Measurements from ENCODE around the gene DUS3L.
"Not testable (repeated sequence)": the region's sequence is repeated elsewhere in the genome, so short reads cannot be mapped to it uniquely, and the experiment has no call there.

The DUS3L gene

DNA sequence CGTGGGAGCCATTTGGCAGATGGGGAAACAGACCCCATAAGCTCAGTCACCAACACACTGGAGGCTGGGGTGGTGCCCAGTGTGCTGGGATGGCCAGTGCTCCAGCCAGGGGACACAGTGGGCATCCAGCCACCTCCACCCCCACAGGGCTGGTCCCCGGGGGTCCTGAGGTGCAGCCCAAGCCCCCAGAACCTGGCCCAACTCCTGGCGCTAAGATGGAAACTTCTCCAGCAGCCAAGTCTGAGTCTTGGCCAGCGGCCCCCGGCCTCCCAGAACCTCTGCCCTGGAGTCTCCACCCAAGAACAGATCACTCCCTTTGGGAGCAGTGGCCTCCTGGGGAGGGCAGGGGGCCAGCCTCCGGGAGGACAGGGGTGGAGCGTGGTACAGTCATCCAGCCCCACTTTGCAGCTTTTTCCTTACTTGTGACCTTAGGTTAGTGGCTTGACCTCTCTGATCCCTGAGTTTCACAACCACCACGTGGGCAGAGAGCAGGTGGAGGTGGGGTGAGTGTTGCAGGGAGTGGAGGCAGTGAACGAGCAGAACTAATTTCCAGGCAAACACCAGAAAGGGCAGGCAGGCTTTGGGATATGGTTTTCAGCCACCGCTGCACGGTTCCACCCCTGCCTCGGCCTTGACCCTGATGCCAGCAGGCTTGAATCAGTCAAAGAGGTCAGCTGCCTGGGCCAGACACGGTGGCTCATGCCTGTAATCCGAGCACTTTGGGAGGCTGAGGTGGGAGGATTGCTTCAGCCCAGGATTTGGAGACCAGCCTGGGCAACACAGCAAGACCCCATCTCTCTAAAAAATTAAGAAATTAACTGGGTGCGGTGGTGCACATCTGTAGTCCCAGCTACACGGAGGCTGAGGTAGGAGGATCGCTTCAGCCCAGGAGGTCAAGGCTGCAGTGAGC is 9.7 kb upstream of the DUS3L start:
- no peak for DNase-seq (ENCODE audit: low read depth in 2 of 2, low spot score in 1 of 2)

DNA sequence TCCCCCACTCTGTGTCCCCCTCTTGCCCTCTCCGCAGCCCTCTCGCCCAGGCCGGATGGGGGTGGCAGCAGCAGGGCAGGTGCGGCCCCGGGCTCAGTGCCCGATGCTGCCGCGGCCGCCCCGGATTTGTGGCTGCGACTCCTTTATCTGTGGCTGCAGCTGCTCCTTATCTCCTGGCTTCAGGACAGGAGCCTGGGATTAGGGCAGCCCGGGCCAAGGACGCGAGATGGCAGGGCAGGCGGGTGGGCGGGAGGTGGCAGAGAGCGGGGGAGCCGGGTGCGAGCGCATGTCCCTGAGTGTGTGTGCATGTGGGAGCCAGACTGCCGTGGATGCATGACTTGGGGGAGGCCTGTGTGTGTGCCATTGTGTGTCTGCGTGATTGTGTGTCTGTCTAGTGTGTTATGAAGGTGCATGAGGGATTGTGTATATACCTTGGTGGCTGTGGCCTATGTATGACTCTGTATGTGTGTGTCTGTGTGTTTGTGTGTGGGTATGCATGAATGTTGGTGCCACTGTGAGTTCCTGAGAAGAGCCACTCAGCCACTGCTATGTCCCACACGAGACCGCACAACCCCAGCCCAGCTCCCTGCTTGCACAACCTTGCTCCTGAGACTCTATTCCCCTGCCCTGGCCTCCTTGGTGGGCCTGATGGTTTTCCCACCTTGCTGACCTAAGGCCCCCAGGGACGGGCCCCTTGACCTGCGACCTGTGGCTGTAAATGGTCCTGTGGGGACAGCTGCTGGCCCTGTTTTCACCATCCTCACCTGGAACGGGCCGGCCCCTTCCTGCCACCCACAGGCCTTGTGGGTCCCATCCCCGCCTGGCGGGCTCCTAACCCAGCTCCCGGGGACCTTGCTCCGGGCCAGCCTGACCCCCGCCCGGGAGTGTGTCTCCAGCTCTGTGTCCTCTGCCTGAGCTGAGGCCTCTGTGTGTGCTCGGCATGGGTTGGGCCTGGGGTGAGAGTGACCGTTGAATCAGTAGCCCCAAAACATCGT is 8.6 kb upstream of the DUS3L start:
- no peak for DNase-seq (ENCODE audit: low read depth in 2 of 2, low spot score in 1 of 2)

DNA sequence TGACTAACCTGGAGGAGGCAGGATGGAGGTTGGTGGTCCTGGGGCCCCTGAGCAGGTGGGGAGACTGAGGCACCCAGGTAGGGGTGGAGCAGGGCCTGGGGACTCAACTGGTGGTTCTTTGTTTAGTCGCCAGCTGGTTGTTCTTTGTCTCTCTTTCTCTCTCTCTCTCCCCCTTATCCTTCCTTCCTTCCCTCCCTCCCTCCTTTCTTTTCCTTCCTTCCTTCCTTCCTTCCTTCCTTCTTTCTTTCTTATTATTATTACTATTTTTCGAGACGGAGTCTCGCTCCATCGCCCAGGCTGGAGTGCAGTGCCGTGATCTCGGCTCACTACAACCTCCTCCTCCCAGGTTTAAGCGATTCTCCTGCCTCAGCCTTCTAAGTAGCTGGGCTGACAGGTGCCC is 7.3 kb upstream of the DUS3L start:
- no peak for DNase-seq (ENCODE audit: low read depth in 2 of 2, low spot score in 1 of 2)

DNA sequence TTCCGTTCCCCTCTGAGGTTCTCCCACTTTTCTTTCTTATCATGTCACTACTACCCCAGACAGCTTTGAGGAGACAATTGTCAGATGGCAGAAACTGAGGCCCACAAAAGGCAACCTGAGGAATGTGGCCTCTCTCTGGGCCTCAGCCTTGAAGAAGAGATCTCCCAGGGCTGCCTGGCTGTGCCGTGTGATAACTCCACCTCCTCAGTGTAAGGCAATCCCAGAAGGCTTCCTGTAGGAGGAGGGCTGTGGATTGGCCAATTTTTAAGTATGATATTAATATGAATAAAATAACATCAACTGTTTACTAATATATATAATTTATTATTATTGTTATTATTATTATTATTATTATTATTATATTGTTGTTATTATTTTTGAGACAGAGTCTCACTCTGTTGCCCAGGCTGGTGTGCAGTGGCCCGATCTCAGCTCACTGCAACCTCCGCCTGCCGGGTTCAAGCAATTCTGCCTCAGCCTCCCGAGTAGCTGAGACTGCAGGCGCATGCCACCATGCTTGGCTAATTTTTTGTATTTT is 4.5 kb upstream of the DUS3L start:
- no peak for DNase-seq (ENCODE audit: low read depth in 2 of 2, low spot score in 1 of 2)

DNA sequence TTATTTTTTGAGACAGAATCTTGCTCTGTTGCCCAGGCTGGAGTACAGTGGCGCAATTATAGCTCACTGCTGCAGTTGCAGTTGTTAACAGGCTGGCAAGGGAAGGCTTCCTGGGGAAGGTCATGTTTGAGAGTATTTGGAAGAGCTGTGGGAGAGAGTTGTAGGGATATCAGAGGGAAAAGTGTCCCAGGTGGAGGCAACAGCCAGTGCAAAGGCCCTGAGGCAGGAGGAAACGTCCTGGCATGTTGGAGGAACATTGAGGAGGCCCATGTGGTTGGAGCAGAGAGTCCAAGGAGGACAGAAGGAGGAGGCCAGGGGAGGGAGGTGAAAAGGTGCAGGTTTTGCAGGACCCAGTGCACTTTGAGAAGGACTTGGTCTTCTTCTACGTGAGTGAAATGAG is 2.2 kb upstream of the DUS3L start:
- no peak for DNase-seq (ENCODE audit: low read depth in 2 of 2, low spot score in 1 of 2)

DNA sequence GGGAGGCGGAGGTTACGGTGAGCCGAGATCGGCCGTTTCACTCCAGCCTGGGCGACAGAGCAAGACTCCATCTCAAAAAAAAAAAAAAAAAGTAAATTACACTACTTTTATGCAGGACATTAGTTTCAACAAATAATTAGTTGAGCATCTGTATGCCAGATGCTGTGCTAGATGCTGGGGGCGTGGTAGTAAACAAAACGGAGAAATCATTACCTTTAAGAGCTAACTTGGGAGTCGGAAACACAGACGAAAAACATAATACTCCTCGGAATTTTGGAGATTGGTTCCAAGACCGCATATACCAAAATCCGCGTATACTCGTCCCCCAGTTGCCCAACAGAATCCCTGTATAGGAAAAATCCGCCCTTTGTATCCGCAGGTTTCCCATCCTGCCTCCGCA is 1.3 kb upstream of the DUS3L start:
- DNase-seq (ENCODE audit: low read depth in 2 of 2, low spot score in 1 of 2) = no peak

DNA sequence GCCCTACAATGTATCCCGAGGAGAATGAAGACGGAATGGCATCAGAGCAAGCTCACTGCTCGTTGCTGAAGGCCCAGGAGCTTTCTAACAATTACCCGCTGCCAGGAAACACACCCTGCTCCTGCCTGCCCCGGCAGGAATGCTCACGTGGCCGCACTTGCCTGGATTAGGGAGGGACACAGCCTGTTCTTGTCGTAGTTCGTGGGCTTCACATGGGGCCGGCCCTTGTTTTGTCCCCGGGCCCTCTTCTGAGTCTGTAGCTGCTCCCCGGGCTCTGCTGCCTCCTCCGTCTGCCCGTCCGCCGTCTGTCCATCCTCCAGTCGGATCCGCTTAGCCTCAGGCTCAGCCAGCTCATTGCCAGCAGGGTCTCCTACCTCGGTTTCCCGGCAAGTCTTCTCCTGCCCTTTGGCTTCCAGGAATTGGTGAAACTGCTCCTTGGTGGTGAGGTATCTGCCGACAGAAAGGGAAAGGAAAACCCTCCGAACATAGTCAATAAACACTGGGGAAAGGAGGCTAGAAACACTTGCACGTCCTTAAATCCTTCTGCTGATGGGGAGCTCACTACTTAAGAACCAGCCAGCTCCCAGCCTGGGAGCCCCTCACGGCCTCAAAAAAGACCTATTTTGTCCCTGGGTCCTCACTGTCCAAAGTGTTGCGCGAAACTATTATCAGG is 941 bp downstream of the DUS3L start:
- DNase-seq (ENCODE audit: low read depth in 2 of 2, low spot score in 1 of 2) = no peak

DNA sequence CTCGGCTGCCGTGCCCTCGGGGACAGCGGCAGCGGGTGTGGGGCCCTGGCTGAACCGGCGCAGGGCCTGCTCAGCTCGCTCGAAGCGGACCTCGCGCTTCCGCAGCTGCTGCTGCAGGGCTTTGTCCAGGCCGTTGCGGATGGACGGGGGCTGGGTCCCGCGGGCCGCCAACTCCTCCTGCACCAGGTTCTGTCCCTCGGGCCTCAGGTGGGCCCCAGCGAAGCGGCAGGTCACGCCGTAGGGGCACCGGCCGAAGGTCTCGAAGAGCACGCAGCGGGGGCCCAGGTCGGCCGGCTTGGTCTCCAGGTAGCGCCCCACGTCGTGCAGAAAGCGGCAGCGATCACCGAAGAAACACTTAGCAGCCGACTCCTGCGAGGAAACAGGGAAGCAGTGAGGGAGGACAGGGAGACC is 1.6 kb downstream of the DUS3L start:
- DNase-seq (ENCODE audit: low read depth in 2 of 2, low spot score in 1 of 2) = no peak

DNA sequence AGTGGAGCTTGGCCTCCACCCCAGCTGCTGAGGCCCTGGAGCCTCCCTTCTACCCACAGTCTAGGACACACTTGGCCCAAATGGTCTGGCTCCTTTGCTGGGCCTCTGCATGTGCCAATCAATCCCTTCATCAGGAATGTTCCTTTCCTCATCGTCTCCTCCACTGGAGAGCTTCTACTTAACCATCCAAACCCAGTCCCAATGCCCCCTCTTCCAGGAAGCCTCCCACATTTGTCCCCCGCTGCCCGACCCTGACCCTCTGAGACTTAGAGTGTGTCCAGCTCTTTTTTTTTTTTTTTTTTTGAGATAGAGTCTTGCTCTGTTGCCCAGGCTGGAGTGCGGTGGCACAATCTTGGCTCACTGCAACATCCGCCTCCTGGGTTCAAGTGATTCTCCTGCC is 2.5 kb downstream of the DUS3L start:
- DNase-seq (ENCODE audit: low read depth in 2 of 2, low spot score in 1 of 2) = no peak

DNA sequence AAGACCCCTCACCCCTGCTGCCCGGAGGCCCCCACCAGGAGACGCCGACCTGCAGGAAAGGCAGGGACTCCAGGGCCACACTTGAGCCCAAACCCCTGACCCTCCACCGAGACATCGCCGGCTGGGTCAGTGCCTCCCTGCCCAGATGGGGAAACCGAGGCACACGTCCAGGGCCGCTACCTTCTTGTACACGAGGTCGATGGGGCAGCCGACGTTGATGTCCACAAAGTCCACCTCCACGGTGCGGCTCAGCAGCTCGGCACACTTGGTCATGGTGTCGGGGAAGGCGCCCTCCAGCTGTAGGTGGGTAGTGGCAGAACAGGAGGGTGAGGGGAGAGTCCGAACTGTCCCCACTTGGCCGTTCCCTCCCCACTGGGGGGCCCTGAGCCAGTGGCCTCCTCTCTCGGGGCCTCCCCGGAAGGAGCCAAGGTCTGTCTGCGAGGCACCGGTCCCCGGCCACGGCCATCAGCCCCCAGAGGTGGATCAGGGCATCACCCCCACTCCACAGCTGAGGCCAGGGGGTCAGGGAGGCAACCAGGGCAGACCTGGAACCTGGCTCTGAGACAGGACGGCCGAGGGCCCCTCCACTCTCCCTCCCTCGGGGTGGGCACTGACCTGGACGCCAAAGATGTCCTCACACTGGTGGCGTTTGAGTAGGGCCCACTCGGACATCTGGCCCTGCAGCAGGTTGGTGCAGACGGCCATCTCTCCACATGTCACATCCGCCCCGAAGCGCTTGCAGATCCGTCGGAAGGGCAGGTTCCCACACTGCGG is 3.4 kb downstream of the DUS3L start:
- no peak for DNase-seq (ENCODE audit: low read depth in 2 of 2, low spot score in 1 of 2)

DNA sequence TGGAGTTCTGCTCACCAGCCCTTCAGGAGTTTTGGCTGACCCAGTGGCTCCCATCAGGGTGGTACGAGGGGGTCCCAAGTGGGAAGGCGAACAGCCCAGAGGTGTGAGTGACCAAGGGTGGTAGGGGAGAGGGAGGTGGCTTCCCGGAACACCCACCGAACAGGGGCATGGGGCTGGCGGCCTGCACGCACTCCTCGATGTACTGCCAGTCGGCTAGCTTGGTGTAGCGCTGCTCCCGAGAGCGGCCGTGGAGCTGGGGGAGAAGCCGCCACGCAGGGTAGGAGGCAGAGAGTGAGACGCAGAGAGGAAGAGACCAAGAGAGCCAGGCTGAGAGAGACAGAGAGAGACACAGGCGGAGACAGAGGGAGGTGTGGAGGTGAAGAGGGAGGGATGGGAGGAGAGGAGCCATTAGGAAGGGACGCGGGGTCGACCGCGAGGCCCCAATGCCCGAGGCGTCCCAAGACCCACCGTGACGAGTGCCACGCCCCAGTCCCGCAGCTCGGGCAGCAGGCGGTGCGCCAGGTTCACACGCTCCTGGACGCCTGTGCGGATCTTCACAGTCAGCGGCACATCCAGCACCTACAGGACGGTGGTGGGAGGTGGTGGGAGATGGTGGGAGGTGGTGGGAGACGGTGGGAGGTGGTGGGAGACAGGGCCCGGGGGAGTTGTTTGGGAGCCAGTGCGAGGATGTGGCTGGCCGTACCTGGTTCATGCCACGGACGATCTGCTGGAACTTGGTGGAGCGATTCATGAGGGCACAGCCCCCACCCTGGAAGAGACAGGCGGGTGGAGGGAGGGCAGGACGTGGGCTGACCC is 4.2 kb downstream of the DUS3L start:
- no peak for DNase-seq (ENCODE audit: low read depth in 2 of 2, low spot score in 1 of 2)

DNA sequence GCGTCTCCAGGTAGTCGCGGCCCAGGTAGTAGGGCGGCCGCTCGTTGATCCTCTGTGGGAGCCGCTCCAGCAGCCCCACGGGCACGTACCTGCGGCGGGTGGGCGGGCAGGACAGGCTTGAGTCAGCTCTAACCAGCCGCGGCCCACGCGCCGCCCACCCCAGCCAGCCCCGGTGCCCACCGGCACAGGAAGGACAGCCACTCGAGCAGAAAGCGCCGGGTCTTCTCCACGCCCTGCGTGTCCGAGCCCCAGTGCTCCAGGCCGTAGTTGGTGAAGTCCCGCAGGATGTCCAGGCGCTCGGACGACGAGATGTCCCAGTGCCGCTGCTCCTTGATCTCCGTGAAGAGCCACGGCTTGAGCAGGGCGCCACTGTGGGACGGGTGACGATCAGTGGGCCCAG is 5.5 kb downstream of the DUS3L start:
- DNase-seq (ENCODE audit: low read depth in 2 of 2, low spot score in 1 of 2) = no peak

DNA sequence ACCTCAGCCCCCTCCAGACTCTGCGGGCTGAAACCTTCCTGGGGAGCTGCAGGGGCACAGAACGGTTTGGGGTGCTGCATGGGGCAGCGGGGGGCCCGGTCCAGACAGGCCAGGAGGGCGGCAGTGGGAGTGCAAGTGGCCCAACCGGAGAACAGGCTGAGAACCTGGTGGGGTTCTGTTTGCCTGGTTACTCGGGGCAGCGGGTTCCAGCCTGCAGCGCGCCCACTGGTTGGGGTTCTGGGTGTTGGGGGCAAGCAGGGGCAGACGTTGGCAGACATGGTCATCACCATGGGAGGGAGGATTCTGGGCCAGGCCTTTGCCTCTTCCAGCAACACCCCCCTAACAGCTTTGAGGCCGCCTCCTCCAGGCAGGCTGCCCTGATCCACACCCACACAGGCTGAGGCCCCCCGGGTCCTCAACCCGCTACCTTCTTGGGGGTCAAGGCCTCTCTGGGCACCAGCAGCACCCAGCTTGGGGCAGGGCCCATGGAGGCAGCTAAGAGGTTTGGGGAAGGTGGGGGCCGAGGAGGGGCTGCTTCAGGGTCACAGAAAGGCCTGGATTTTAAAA is 6.3 kb downstream of the DUS3L start, which contains the start of gene PRR22:
Gene PRR22, minus strand, starts transcription at position 166 of the 567 bp plus-strand sequence. Its CDS starts 86 bp downstream, at position 80.
- no peak for DNase-seq (ENCODE audit: low read depth in 2 of 2, low spot score in 1 of 2)

DNA sequence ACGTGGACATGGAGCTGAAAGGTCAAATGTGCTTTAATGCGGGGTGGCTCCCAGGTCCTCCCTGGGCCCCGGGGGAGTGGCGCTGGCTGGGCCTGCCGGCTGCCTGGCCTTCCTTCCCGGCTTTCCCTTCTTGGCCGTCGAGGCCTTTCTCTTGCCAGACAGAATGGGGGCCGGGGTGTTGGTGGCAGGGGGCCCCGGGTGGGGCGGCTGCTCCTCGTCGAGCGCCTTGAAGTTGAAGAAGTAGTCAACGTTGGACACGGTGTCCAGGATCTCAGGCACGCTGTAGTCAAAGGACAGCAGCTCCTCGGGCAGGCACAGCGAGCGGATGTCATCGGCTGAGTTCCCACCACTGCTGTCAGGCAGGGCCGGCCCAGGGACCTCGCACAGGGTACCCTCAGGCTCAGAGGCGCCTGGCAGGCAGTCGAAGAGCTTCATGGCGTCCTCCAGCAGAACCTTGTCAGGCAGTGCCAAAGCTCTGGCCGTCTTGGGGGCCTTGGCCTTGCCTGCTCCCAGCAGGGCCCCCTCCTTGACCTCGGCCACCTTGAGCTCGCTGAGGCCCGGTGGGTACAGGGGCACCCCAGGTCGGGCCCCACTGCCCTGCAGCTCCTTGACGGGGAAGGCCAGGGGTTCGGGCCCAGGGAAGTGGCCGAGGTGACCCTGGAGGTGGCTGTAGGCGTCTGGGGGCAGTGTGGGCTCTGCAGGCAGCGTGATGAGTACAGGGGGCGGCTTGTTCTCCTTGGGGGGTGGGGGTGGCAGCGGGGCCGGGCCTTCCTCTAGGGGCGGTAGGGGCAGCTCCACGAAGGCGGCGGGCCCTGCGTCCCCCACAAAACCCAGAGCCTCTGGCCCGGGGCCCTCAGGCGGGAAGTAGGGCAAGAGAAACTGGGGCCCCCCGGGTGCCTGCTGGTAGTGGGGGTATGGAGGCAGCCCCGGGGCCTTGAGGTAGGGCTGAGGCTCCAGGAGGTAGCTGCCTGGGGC is 7.7 kb downstream of the DUS3L start:
- no peak for DNase-seq (ENCODE audit: low read depth in 2 of 2, low spot score in 1 of 2)

DNA sequence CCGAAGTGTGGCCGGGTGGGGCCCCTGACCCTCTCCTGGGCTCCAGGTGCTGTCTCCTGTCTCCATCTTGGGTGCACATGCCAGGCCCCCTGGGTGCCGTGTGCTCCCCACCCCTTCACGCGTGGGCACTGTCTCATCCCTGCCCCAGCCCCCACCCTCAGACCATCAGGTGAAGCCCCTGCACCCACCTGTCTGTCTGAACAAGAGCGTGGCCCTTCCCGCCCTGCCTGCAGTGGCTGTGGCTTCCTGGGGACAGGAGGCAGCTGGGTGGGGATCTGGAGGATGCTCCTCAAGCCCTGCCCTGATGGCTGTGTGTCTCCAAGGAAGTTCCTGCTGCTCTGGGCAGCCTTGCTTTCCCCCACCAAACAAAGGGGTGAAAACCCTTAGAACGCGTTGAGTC is 8.6 kb downstream of the DUS3L start:
- no peak for DNase-seq (ENCODE audit: low read depth in 2 of 2, low spot score in 1 of 2)

DNA sequence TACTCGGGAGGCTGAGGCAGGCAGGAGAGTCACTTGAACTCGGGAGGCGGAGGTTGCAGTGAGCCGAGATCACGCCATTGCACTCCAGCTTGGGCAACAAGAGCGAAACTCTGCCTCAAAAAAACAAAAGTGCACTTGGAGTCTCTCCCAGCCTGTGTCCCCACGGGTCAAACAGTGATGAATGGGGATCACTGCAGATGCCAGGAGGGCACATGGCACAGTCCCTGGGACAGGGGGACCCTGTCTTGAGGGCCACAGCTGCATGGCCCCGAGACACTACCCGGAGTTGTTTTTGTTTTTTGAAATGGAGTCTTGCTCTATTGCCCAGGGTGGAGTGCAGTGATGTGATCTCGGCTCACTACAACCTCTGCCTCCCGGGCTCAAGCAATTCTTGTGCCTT is 10.0 kb downstream of the DUS3L start:
- DNase-seq (ENCODE audit: low read depth in 2 of 2, low spot score in 1 of 2) = not testable (repeated sequence)

DNA sequence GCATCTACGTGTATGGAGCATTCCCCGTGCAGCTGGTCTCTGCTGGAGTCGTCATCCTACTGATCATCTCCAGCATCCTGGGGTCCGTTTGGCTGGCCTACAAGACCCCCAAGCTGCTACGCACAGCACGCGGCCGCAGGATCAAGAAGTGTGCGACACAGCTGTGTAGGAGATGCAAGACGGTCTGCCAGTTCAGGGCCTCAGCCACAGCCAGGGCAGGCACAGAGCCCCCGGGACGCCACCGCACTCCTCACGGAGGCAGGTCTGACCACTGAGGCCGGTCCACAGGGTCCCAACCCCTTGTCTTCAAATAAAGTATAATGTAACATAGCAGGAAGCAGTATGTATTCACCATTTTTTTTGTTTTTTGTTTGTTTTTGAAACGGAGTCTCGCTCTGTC is 12.6 kb downstream of the DUS3L start:
- no peak for DNase-seq (ENCODE audit: low read depth in 2 of 2, low spot score in 1 of 2)
